Measurements from ENCODE around the gene MMRN1. TPM values are rescaled to one million over a fixed set of nuclear protein-coding genes. Genes with fewer than 3 reads are reported as not detected.
"Not testable (repeated sequence)": the region's sequence is repeated elsewhere in the genome, so short reads cannot be mapped to it uniquely, and the experiment has no call there.

The MMRN1 gene
- total RNA-seq, 2 experiments from 2014 or later = 0.05 to 0.10 TPM

- CTCF ChIA-PET = no interaction called here
- intact Hi-C loops (cut with micrococcal nuclease) = no loop called here
- H3K9me3 Mint-ChIP-seq = no peaks in the 10 kb centered on the region
- H3K4me1 Mint-ChIP-seq (ENCODE audit: low read depth) = peaks cover 16% of the 10 kb centered on the region
- H3K36me3 Mint-ChIP-seq (ENCODE audit: low read depth) = no peaks in the 10 kb centered on the region
- H3K27me3 Mint-ChIP-seq (ENCODE audit: low read depth) = no peaks in the 10 kb centered on the region
- no peak overlapping the region for H3K27ac Mint-ChIP-seq
- H3K4me3 Mint-ChIP-seq = no peak overlapping the region
- no peak for DNase-seq
Measured at GRCh38 chr4:89897867-89898266, 3.2 kb downstream of the MMRN1 start.

- intact Hi-C loops (cut with micrococcal nuclease) = no loop called here
- CTCF ChIA-PET = no interaction called here
- no peaks in the 10 kb centered on the region for H3K27me3 Mint-ChIP-seq (ENCODE audit: low read depth)
Measured at GRCh38 chr4:89898304-89898716, 3.7 kb downstream of the MMRN1 start.

GRCh38 chr4:89899152-89899551 lies 4.5 kb downstream of the MMRN1 start:
- CTCF ChIA-PET = interaction anchor here (1.2 kb wide), 1 partner anchor 258 kb away, joined by 4 read pairs; no protein-coding TSS in a partner anchor
- Mint-ChIP-seq H3K4me3 (no peak overlapping the region), H3K36me3 (ENCODE audit: low read depth) (no peaks in the 10 kb centered on the region), H3K27me3 (ENCODE audit: low read depth) (no peaks in the 10 kb centered on the region), H3K27ac (no peak overlapping the region), H3K9me3 (no peaks in the 10 kb centered on the region), H3K4me1 (ENCODE audit: low read depth) (peaks cover 14% of the 10 kb centered on the region)
- no peak for DNase-seq
- intact Hi-C loops (cut with micrococcal nuclease) = no loop called here

More at GRCh38 chr4:89898304-89898716, 3.7 kb downstream of the MMRN1 start:
- no peak overlapping the region for H3K27ac Mint-ChIP-seq
- H3K4me1 Mint-ChIP-seq (ENCODE audit: low read depth) = peaks cover 16% of the 10 kb centered on the region
- DNase-seq = peak; percentile 14
- no peaks in the 10 kb centered on the region for H3K9me3 Mint-ChIP-seq
- H3K36me3 Mint-ChIP-seq (ENCODE audit: low read depth) = no peaks in the 10 kb centered on the region
- H3K4me3 Mint-ChIP-seq = no peak overlapping the region

GRCh38 chr4:89899854-89900253 lies 5.2 kb downstream of the MMRN1 start:
- H3K27me3 Mint-ChIP-seq (ENCODE audit: low read depth) = no peaks in the 10 kb centered on the region
- H3K4me1 Mint-ChIP-seq (ENCODE audit: low read depth) = peaks cover 9% of the 10 kb centered on the region
- intact Hi-C loops (cut with micrococcal nuclease) = loop anchor here (5.0 to 10.0 kb wide), 2 partner anchors 605 to 1078 kb away; no protein-coding TSS in a partner anchor
- CTCF ChIA-PET = interaction anchor here (1.2 kb wide), 1 partner anchor 259 kb away, joined by 4 read pairs; no protein-coding TSS in a partner anchor
- no peak overlapping the region for H3K4me3 Mint-ChIP-seq
- no peaks in the 10 kb centered on the region for H3K36me3 Mint-ChIP-seq (ENCODE audit: low read depth)
- H3K9me3 Mint-ChIP-seq = no peaks in the 10 kb centered on the region
- no peak overlapping the region for H3K27ac Mint-ChIP-seq
- no peak for DNase-seq

- not testable (repeated sequence) for H3K27me3 Mint-ChIP-seq (ENCODE audit: low read depth); H3K9me3 Mint-ChIP-seq; H3K4me1 Mint-ChIP-seq (ENCODE audit: low read depth); H3K4me3 Mint-ChIP-seq; H3K27ac Mint-ChIP-seq; H3K36me3 Mint-ChIP-seq (ENCODE audit: low read depth)
- intact Hi-C loops (cut with micrococcal nuclease) = loop anchor here (1.0 to 10.0 kb wide), 10 partner anchors 65 to 1080 kb away; partner anchors contain the start of gene SNCA
- CTCF ChIA-PET = interaction anchor here (1.4 kb wide), 1 partner anchor 244 kb away, joined by 3 read pairs; no protein-coding TSS in a partner anchor
- peak; percentile 74 for DNase-seq
Measured at GRCh38 chr4:89901808-89902431, 7.3 kb downstream of the MMRN1 start.

GRCh38 chr4:89904524-89904923 lies 9.9 kb downstream of the MMRN1 start:
- intact Hi-C loops (cut with micrococcal nuclease) = loop anchor here (5.0 to 10.0 kb wide), 2 partner anchors 610 to 1082 kb away; no protein-coding TSS in a partner anchor
- CTCF ChIA-PET = no interaction called here
- H3K27ac Mint-ChIP-seq = no peak overlapping the region

GRCh38 chr4:89906316-89906715 lies 11.7 kb downstream of the MMRN1 start:
- H3K27ac Mint-ChIP-seq = no peak overlapping the region
- no peaks in the 10 kb centered on the region for H3K27me3 Mint-ChIP-seq (ENCODE audit: low read depth)
- DNase-seq = no peak
- H3K4me3 Mint-ChIP-seq = no peak overlapping the region
- no peaks in the 10 kb centered on the region for H3K9me3 Mint-ChIP-seq
- no peaks in the 10 kb centered on the region for H3K36me3 Mint-ChIP-seq (ENCODE audit: low read depth)
- intact Hi-C loops (cut with micrococcal nuclease) = loop anchor here (10.0 kb wide), 1 partner anchor 612 kb away; no protein-coding TSS in a partner anchor
- CTCF ChIA-PET = interaction anchor here (1.1 to 2.4 kb wide), 2 partner anchors 249 to 348 kb away, joined by 5 to 7 read pairs; no protein-coding TSS in a partner anchor
- peaks cover 2% of the 10 kb centered on the region for H3K4me1 Mint-ChIP-seq (ENCODE audit: low read depth)

More at GRCh38 chr4:89904524-89904923, 9.9 kb downstream of the MMRN1 start:
- Mint-ChIP-seq H3K9me3 (no peaks in the 10 kb centered on the region), H3K27me3 (ENCODE audit: low read depth) (no peaks in the 10 kb centered on the region), H3K4me1 (ENCODE audit: low read depth) (peaks cover 2% of the 10 kb centered on the region), H3K4me3 (no peak overlapping the region), H3K36me3 (ENCODE audit: low read depth) (no peaks in the 10 kb centered on the region)
- no peak for DNase-seq

- no peak overlapping the region for H3K4me3 Mint-ChIP-seq
Measured at GRCh38 chr4:89906777-89907521, 12.3 kb downstream of the MMRN1 start.

GRCh38 chr4:89909889-89910288 lies 15.2 kb downstream of the MMRN1 start:
- CTCF ChIA-PET = interaction anchor here (0.6 kb wide), 1 partner anchor 106 kb away, joined by 3 read pairs; no protein-coding TSS in a partner anchor
- no peak for DNase-seq
- Mint-ChIP-seq H3K4me1 (ENCODE audit: low read depth) (peaks cover 2% of the 10 kb centered on the region), H3K27me3 (ENCODE audit: low read depth) (no peaks in the 10 kb centered on the region), H3K9me3 (no peaks in the 10 kb centered on the region), H3K36me3 (ENCODE audit: low read depth) (no peaks in the 10 kb centered on the region), H3K27ac (no peak overlapping the region), H3K4me3 (no peak overlapping the region)
- intact Hi-C loops (cut with micrococcal nuclease) = loop anchor here (10.0 kb wide), 1 partner anchor 615 kb away; no protein-coding TSS in a partner anchor

More at GRCh38 chr4:89906777-89907521, 12.3 kb downstream of the MMRN1 start:
- no peaks in the 10 kb centered on the region for H3K36me3 Mint-ChIP-seq (ENCODE audit: low read depth)
- DNase-seq = peak; percentile 8
- H3K27ac Mint-ChIP-seq = no peak overlapping the region
- no peaks in the 10 kb centered on the region for H3K27me3 Mint-ChIP-seq (ENCODE audit: low read depth)
- CTCF ChIA-PET = interaction anchor here (0.9 to 2.4 kb wide), 3 partner anchors 219 to 349 kb away, joined by 3 to 7 read pairs (median 5); no protein-coding TSS in a partner anchor
- intact Hi-C loops (cut with micrococcal nuclease) = loop anchor here (10.0 kb wide), 1 partner anchor 612 kb away; no protein-coding TSS in a partner anchor
- H3K4me1 Mint-ChIP-seq (ENCODE audit: low read depth) = peaks cover 2% of the 10 kb centered on the region
- H3K9me3 Mint-ChIP-seq = no peaks in the 10 kb centered on the region

- intact Hi-C loops (cut with micrococcal nuclease) = loop anchor here (1.0 kb wide), 1 partner anchor 380 kb away; no protein-coding TSS in a partner anchor
- Mint-ChIP-seq H3K36me3 (ENCODE audit: low read depth) (no peaks in the 10 kb centered on the region), H3K4me3 (no peak overlapping the region), H3K27ac (no peak overlapping the region), H3K4me1 (ENCODE audit: low read depth) (no peaks in the 10 kb centered on the region), H3K9me3 (no peaks in the 10 kb centered on the region), H3K27me3 (ENCODE audit: low read depth) (no peaks in the 10 kb centered on the region)
- CTCF ChIA-PET = interaction anchor here (1.2 kb wide), 1 partner anchor 20 kb away, joined by 3 read pairs; no protein-coding TSS in a partner anchor
- DNase-seq = no peak
Measured at GRCh38 chr4:89913623-89914022, 19.0 kb downstream of the MMRN1 start.

- CTCF ChIA-PET = interaction anchor here (0.5 to 1.2 kb wide), 3 partner anchors 19 to 364 kb away, joined by 3 read pairs; no protein-coding TSS in a partner anchor
- Mint-ChIP-seq H3K4me1 (ENCODE audit: low read depth) (no peaks in the 10 kb centered on the region), H3K27ac (no peak overlapping the region), H3K4me3 (no peak overlapping the region), H3K9me3 (no peaks in the 10 kb centered on the region), H3K36me3 (ENCODE audit: low read depth) (no peaks in the 10 kb centered on the region), H3K27me3 (ENCODE audit: low read depth) (no peaks in the 10 kb centered on the region)
- intact Hi-C loops (cut with micrococcal nuclease) = loop anchor here (1.0 kb wide), 1 partner anchor 378 kb away; no protein-coding TSS in a partner anchor
- DNase-seq = no peak
Measured at GRCh38 chr4:89914609-89915550, 20.2 kb downstream of the MMRN1 start.
